GM23248 (cell line): ENCODE results near the gene KIDINS220. TPM values are rescaled to one million over a fixed set of nuclear protein-coding genes. Genes with fewer than 3 reads are reported as not detected.

Experiments used
- DNase-seq: peaks from one replicate; pipeline ENCODE4 v3.0.0-alpha.2; 2015
- H2AFZ ChIP-seq: fragments of 200-600 bp; sonication (generic); 2 replicates; pipeline ENCODE4 v1.6.1; 2016; ENCODE audit warnings: antibody characterized with exemption
- H3F3A ChIP-seq: fragments of 200-600 bp; sonication (generic); 2 replicates; pipeline ENCODE4 v1.6.1; 2016; ENCODE audit warnings: mild to moderate bottlenecking, antibody characterized with exemption, mixed run types; ENCODE audit not compliant: insufficient read depth
- H3K27ac ChIP-seq: fragments of 200-600 bp; sonication (generic); 2 replicates; pipeline ENCODE4 v1.5.1; 2016; ENCODE audit warnings: mild to moderate bottlenecking
- H3K27me3 ChIP-seq: fragments of 200-600 bp; sonication (generic); replicated peaks from 2 replicates; pipeline ENCODE4 v1.6.1; 2016; ENCODE audit warnings: mild to moderate bottlenecking; ENCODE audit not compliant: insufficient read depth
- H3K36me3 ChIP-seq: fragments of 200-600 bp; sonication (generic); 2 replicates; pipeline ENCODE4 v1.6.1; 2016; ENCODE audit warnings: low read depth, mild to moderate bottlenecking
- H3K4me1 ChIP-seq: fragments of 200-600 bp; sonication (generic); 2 replicates; pipeline ENCODE4 v1.6.1; 2016; ENCODE audit warnings: mild to moderate bottlenecking; ENCODE audit not compliant: insufficient read depth
- H3K4me2 ChIP-seq: fragments of 200-600 bp; sonication (generic); one replicate; pipeline ENCODE4 v1.6.1; 2016; ENCODE audit warnings: mild to moderate bottlenecking; ENCODE audit not compliant: unreplicated experiment
- H3K4me3 ChIP-seq: fragments of 200-600 bp; sonication (generic); 2 replicates; pipeline ENCODE4 v1.5.1; 2016; ENCODE audit warnings: mild to moderate bottlenecking
- H3K79me2 ChIP-seq: fragments of 200-600 bp; sonication (generic); 2 replicates; pipeline ENCODE4 v1.6.1; 2016; ENCODE audit warnings: mild to moderate bottlenecking; ENCODE audit not compliant: insufficient read depth
- H3K9ac ChIP-seq: fragments of 200-600 bp; sonication (generic); 2 replicates; pipeline ENCODE4 v1.6.1; 2016; ENCODE audit warnings: mild to moderate bottlenecking
- H3K9me2 ChIP-seq: fragments of 200-600 bp; sonication (generic); 2 replicates; pipeline ENCODE4 v1.6.1; 2016; ENCODE audit warnings: mixed run types, mild to moderate bottlenecking, moderate library complexity; ENCODE audit not compliant: insufficient read depth
- H3K9me3 ChIP-seq: fragments of 200-600 bp; sonication (generic); one replicate; pipeline ENCODE4 v1.6.1; 2017; ENCODE audit warnings: low read depth
- H4K20me1 ChIP-seq: fragments of 200-600 bp; sonication (generic); 2 replicates; pipeline ENCODE4 v1.6.0; 2016; ENCODE audit not compliant: insufficient read depth
- EZH2 ChIP-seq: fragments of 200-600 bp; sonication (generic); IDR thresholded peaks from 2 replicates; pipeline ENCODE4 v1.6.1; 2018; ENCODE audit warnings: antibody characterized with exemption, mild to moderate bottlenecking; ENCODE audit not compliant: insufficient read depth, poor library complexity, severe bottlenecking
- EZH2phosphoT487 ChIP-seq: fragments of 200-600 bp; sonication (generic); IDR thresholded peaks from 2 replicates; pipeline ENCODE4 v1.6.1; 2018; ENCODE audit warnings: antibody characterized with exemption, moderate library complexity, mild to moderate bottlenecking, low read depth; ENCODE audit not compliant: insufficient read depth
- WGBS, 2 experiments: methylation state at CpG; one replicate each; pipeline ENCODE4 v1.1.6; 2015 to 2017; ENCODE audit warnings: low lambda C conversion rate in 2 of 2, low coverage in 1 of 2; ENCODE audit errors: missing lambda C conversion rate in 2 of 2; 5-methylcytosine and 5-hydroxymethylcytosine counted together
- in situ Hi-C: fragments of 300-500 bp; cut with MboI; formaldehyde crosslinking; loops from 2 replicates; pipeline ENCODE4 v1.15.0; 2020
- polyA plus RNA-seq: library from polyadenylated mRNA; unstranded; fragments of >200 nt; fragmentation: Nextera tagmentation; extraction: Ambion mirVana; gene quantifications from 2 replicates; pipeline ENCODE4 v1.2.1, GENCODE V29; 2016
- total RNA-seq: library from RNA; depleted of rRNA; stranded (reverse); fragments of >200 nt; shearing (Covaris generic); gene quantifications from 2 replicates; pipeline ENCODE4 v1.2.3, GENCODE V29; 2014

Gene KIDINS220
- total and polyA plus RNA-seq, 2 experiments from 2014 or later, result 25.0 to 52.2 TPM

DNA sequence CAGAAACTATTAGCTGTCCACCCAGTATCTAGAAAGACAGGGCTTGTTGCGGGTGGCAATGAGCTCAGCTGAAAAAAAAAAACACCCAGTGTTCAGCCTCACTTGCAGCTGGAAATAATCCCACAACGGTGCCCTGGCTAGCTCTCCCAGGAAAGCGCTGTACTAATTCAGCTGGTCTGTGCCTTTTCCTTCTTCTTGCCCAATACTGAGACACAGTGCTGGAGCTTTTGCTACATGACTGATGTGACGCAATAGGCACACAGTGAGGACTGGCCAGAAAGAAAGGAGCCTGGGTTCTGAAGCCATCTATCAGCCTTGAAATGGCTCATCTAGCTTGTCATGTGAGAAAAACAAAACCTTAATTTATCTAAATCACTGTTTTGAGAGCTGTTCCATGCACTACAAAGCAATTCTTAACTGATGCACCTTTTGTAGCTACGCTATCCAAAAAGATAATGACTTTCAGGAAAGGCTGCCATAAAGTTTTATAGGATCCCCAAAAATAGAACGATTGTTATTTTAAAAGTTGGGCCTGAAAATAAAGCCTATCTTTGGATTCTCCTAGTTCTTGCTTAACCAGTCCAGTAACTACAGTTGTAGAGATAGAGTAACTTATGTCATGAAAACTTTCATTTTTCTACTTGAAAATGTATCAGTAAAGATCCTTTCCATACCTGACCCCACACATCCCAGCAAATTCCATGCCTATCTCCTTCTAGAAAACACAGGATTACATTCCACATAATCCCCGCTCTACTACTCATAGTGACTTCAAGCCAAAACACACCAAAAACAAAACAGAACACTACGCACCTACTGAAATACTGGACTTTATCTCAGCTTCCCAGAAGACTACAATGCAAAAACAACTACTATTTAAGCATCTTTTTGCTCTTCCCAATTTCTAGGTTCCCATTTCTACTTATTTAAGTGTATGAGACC, 15.9 kb downstream of the KIDINS220 start:
- Histone ChIP-seq H3K36me3 (peaks cover 10% of the 10 kb centered on the region), H2AFZ (no peak overlapping the region), H3K9me2 (no peaks in the 10 kb centered on the region), H3K9ac (no peak overlapping the region), H3F3A (0 out of 2 replicates have a peak, but pooled peaks cover 9% of the 10 kb centered on the region), H3K27ac (peak overlapping the region; percentile 33; the same call in 1 of the 2 replicates), H3K79me2 (peaks cover 20% of the 10 kb centered on the region), H3K27me3 (no peaks in the 10 kb centered on the region), H3K4me2 (no peak overlapping the region), H3K4me3 (no peak overlapping the region), H4K20me1 (no peaks in the 10 kb centered on the region), H3K4me1 (peaks cover 20% of the 10 kb centered on the region), H3K9me3 (no peaks in the 10 kb centered on the region)
- TF ChIP-seq EZH2phosphoT487, result no peak
- no peak for TF ChIP-seq EZH2
- peak; percentile 83 for DNase-seq
- in situ Hi-C loops, result no loop called here
- 57 to 58% methylated on average over 8 of the region's 8 CpGs for WGBS, 2 experiments

DNA sequence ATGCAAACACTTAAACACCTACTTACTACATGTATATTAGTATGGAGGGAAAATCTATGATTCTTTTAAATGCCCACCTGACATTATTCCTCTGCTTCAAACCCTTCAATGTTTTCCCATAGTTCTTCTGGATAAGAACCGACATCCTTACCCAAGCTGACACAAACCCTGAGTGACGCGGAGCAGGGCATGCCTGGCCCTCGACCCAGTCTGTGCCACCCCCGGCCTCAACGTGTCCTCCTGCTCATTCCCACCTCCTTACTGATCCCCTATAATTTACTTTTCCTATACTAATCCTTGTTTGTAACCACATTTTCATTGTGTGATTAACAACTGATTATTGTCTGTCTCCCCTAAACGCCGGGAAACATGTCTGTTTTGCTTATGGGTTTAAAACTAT, 17.5 kb downstream of the KIDINS220 start:
- TF ChIP-seq EZH2phosphoT487 (no peak), EZH2 (no peak)
- Histone ChIP-seq H3K79me2 (peaks cover 28% of the 10 kb centered on the region; the same call in 1 of the 2 replicates), H3K9me2 (no peaks in the 10 kb centered on the region), H3F3A (0 out of 2 replicates have a peak, but pooled peaks cover 9% of the 10 kb centered on the region), H3K9me3 (no peaks in the 10 kb centered on the region), H3K9ac (no peak overlapping the region), H3K4me2 (no peak overlapping the region), H2AFZ (no peak overlapping the region), H3K4me1 (peaks cover 20% of the 10 kb centered on the region), H3K27me3 (no peaks in the 10 kb centered on the region), H3K27ac (no peak overlapping the region), H4K20me1 (no peaks in the 10 kb centered on the region), H3K4me3 (no peak overlapping the region), H3K36me3 (peaks cover 18% of the 10 kb centered on the region)
- in situ Hi-C loops, result no loop called here
- no peak for DNase-seq
- 93 to 96% methylated on average over 8 of the region's 8 CpGs for WGBS, 2 experiments

DNA sequence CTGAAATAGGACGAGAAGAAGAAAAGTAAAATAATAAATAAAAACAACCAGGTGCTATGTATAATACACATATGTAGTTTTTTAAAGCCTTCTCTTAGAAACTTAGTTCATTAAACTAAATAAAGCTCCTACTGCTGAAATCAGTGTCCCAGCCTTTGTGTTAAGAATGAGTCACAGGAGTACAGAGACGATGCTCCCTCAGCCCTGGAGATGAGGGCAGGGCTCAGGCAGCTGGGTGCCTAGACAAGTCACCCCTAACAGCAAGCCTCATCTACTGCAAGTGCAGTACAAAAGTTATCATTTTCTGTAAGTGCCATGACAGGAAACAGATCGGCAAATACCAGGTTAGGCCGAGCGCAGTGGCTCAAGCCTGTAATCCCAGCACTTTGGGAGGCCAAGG, 18.2 kb downstream of the KIDINS220 start:
- in situ Hi-C loops, result no loop called here

DNA sequence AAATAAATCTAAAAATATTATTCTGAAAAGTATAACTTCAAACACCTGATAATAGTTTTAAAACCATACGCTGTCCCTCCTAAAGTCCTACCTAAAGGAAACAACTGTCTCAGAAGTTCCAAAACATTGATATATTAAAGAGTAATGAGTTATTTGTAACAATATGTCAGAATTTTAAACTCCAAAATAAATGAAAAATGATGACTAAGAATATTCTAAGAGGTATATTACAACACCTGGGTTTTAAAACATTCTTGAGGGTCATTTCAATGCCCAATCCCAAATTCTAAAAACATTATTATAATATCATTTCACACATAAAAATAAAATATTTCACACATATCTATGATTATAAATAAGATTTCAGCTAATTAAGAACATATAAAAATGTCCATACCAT, 20.2 kb downstream of the KIDINS220 start:
- no peak for DNase-seq
- H3K27me3 ChIP-seq, result no peaks in the 10 kb centered on the region
- 0 out of 2 replicates have a peak, but pooled peaks cover 9% of the 10 kb centered on the region for H3F3A ChIP-seq
- TF ChIP-seq EZH2, result no peak
- TF ChIP-seq EZH2phosphoT487, result no peak
- no peak overlapping the region for H3K4me3 ChIP-seq
- no peaks in the 10 kb centered on the region for H3K9me2 ChIP-seq
- H3K36me3 ChIP-seq, result peaks cover 19% of the 10 kb centered on the region; the same call in 1 of the 2 replicates
- H3K9me3 ChIP-seq, result no peaks in the 10 kb centered on the region
- in situ Hi-C loops, result no loop called here
- H2AFZ ChIP-seq, result no peak overlapping the region
- no peaks in the 10 kb centered on the region for H4K20me1 ChIP-seq
- H3K4me1 ChIP-seq, result peaks cover 20% of the 10 kb centered on the region
- no peak overlapping the region for H3K4me2 ChIP-seq
- no peak overlapping the region for H3K27ac ChIP-seq
- WGBS, 2 experiments, result 100% methylated on average over 1 of the region's 1 CpG
- peaks cover 28% of the 10 kb centered on the region; the same call in 1 of the 2 replicates for H3K79me2 ChIP-seq
- no peak overlapping the region for H3K9ac ChIP-seq

More for the DNA sequence above, 18.2 kb downstream of the KIDINS220 start:
- H3K4me1 ChIP-seq, result peaks cover 20% of the 10 kb centered on the region
- no peak for TF ChIP-seq EZH2
- TF ChIP-seq EZH2phosphoT487, result no peak
- no peaks in the 10 kb centered on the region for H3K9me3 ChIP-seq
- no peaks in the 10 kb centered on the region for H4K20me1 ChIP-seq
- 43 to 58% methylated on average over 5 of the region's 5 CpGs for WGBS, 2 experiments
- H2AFZ ChIP-seq, result no peak overlapping the region
- H3K9me2 ChIP-seq, result no peaks in the 10 kb centered on the region
- peaks cover 28% of the 10 kb centered on the region; the same call in 1 of the 2 replicates for H3K79me2 ChIP-seq
- H3K36me3 ChIP-seq, result peaks cover 18% of the 10 kb centered on the region
- no peak overlapping the region for H3K27ac ChIP-seq
- no peak overlapping the region for H3K9ac ChIP-seq
- H3K4me2 ChIP-seq, result no peak overlapping the region
- H3K4me3 ChIP-seq, result no peak overlapping the region
- peak; percentile 69 for DNase-seq
- H3K27me3 ChIP-seq, result no peaks in the 10 kb centered on the region
- H3F3A ChIP-seq, result 0 out of 2 replicates have a peak, but pooled peaks cover 9% of the 10 kb centered on the region
